HG02763 (cell line): Measurements from ENCODE around the gene GARNL3.

Source experiments
- ATAC-seq: cut with Tn5 transposase; IDR thresholded peaks from one replicate; pipeline ENCODE4 v1.9.1; 2021; ENCODE audit warnings: mild to moderate bottlenecking, moderate library complexity; ENCODE audit not compliant: unreplicated experiment

The GARNL3 gene

DNA sequence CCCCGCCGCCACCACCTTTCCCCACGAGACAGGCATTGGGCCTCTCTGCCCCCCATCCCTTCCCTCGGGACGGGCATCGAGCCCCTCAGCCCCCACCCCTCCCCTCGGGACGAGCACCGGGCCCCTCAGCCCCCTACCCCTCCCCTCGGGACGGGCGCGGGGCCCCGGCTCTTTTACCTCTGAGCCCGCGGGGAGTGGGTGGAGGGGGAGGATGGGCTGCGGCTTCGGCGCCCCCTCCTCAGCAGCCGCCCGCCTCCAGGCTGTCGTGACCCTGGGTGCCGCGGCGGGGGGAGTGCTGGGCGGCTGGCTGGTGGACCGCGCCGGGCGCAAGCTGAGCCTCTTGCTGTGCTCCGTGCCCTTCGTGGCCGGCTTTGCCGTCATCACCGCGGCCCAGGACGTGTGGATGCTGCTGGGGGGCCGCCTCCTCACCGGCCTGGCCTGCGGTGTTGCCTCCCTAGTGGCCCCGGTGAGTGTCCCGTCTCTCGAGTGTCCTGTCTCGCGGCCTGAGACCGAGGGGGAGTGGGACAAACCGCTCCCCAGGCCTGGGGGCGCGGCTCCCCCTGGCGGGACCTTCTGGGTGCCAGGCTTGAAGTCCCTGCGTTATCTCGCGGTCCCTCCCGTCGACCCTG lies 133.2 kb downstream of the GARNL3 start:
- no peak for ATAC-seq

DNA sequence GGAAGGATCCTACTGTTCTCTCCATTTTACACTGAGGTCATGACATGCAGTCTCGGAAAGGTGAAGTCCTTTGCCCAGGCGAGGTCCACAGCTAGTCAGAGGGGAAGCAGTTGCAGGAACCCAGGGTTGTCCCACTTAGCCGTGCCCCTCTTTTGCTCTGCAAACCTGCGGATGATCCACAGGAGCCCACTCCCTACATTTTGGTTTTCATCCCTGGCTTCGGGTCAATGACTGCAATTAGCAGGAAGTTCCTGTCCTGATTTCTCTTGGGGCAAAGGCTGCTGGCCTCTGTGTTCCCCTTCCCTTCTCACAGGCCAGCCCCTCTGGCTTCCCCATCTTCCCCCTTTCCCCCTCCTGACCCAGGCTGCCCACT lies 133.7 kb downstream of the GARNL3 start:
- ATAC-seq = no peak

DNA sequence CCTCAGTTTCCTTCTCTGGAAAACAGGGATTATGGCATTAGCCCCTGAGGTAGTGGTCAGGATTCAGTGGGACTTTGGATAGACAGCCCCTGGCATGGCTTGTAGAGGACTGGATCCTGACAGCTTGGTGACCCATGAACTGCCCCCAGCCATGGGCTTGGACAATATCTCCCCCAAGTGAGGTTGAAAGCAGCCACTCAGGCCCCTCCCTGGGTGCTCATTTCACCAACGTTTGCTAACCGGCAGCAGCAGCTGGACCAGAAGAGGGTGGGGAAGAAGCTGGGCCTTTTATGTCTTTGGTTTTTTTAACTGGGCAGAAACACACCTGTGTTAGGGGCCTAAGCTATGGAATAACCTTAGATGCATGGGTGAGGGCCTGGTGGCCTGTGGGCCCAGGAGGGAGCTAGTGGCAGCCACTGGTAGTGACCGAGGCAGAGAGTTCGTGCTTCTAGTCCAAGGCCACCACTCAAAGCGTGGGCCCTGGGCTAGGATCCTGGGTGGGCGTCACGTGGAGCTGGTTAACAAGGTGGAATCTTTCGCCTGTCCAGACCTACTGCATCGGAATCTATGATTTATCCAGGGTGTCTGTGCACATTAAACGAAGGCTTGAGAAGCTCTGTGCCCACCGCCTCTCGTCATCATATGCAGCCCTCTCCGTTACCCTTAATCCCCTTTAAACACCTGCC lies 134.3 kb downstream of the GARNL3 start:
- no peak for ATAC-seq

- ATAC-seq = no peak
These were observed 135.2 kb downstream of the GARNL3 start for GRCh38 chr9:127399736-127400269.

DNA sequence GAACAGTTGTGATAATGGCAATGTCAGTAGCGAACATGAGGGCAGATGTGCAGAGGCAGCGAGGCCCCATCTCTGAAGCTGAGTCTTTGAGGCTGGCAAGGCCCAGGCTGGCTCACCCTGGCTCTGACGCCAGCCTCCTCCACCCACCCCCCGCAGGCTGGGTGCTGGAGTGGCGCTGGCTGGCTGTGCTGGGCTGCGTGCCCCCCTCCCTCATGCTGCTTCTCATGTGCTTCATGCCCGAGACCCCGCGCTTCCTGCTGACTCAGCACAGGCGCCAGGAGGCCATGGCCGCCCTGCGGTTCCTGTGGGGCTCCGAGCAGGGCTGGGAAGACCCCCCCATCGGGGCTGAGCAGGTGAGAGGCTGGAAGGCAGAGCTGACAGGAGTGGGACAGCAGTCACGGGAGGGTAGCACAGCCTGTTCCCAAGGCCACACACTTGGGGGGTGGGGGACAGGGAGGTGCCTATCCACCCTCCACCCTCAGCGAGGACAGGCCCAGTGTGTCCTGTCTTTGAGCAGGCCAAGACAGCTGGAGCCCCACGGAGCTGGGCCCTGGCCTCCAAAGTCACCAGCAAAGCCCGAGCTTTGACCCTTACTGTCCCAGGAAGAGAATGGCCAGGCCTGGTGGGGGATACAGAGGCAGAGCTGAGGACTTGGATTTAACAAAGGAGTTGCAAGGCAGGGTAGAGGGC lies 138.0 kb downstream of the GARNL3 start:
- no peak for ATAC-seq

GRCh38 chr9:127403507-127404192 lies 139.1 kb downstream of the GARNL3 start:
- ATAC-seq = no peak

- ATAC-seq = no peak
These were observed 140.1 kb downstream of the GARNL3 start for GRCh38 chr9:127404631-127405030.

DNA sequence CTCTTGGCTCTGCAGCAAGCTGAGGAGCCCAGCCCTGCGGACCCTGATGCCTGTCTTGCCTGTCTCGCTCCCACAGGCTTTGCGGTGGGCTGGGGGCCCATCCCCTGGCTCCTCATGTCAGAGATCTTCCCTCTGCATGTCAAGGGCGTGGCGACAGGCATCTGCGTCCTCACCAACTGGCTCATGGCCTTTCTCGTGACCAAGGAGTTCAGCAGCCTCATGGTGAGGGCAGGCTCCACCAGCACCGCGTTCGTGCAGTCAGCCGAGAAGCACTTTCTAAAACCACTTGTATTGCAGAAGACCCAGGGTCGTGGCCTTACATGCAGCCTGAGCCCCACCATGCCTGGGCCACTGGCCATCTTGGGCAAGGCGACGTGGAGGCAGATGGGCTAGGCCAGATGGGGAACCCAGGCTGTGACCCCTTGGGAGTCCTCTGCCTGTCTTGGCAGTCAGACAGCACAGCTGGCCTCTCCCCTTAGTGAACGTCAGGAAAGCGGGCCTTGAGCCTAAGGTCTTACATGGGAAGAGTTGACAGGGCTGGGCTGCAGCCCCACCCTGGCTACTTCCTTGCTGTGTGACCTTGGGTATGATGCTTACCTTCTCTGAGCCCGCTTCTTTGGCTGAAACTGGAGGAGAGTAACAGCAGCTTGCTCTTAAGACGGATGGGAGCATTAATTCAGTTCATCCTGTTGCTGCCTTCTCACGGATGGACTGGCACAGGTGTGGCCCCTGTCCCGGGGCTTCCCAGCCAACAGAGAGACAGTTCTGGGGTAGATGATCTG lies 141.0 kb downstream of the GARNL3 start:
- no peak for ATAC-seq

- ATAC-seq = no peak
These were observed 142.4 kb downstream of the GARNL3 start for GRCh38 chr9:127406799-127407491.

GRCh38 chr9:127407492-127407843 lies 142.9 kb downstream of the GARNL3 start:
- no peak for ATAC-seq

DNA sequence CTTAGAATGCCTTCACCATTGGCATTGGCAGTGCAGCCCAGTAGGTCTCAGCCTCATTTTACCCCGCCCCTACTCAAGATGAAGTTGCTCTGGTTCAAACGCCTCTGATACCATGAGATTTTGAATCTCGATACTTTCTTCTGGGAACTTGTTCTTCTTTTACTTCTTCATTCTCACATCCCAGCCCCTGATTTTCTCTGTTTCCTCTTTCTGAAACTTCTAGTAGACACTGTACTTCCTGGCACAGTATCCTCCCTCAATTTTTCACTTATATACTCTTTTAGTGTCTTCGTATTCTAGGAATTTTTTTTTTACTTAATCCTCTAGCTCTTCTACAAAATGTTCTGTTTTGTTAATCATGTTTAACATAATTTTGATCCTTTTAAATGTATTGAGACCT lies 146.5 kb downstream of the GARNL3 start:
- no peak for ATAC-seq

- no peak for ATAC-seq
These were observed 150.6 kb downstream of the GARNL3 start for GRCh38 chr9:127415141-127415540.

DNA sequence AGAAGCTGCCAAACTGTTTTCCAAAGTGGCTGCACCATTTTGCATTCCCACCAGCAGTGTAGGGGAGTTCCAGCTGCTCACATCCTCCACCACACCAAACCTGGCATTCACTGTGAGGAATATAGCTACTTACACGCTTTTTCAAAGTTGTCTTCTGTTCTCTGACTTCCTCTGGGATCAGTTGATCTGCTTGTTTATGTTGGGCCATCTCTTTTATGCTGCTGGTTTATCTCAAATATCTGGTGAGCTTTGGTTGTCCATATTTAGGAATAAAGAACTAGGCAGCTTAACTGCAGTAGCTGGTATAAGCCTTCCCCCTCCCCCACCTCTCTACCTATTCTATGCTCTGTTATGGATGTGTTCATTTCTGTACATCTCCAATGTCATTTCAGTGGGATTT lies 151.1 kb downstream of the GARNL3 start:
- no peak for ATAC-seq

DNA sequence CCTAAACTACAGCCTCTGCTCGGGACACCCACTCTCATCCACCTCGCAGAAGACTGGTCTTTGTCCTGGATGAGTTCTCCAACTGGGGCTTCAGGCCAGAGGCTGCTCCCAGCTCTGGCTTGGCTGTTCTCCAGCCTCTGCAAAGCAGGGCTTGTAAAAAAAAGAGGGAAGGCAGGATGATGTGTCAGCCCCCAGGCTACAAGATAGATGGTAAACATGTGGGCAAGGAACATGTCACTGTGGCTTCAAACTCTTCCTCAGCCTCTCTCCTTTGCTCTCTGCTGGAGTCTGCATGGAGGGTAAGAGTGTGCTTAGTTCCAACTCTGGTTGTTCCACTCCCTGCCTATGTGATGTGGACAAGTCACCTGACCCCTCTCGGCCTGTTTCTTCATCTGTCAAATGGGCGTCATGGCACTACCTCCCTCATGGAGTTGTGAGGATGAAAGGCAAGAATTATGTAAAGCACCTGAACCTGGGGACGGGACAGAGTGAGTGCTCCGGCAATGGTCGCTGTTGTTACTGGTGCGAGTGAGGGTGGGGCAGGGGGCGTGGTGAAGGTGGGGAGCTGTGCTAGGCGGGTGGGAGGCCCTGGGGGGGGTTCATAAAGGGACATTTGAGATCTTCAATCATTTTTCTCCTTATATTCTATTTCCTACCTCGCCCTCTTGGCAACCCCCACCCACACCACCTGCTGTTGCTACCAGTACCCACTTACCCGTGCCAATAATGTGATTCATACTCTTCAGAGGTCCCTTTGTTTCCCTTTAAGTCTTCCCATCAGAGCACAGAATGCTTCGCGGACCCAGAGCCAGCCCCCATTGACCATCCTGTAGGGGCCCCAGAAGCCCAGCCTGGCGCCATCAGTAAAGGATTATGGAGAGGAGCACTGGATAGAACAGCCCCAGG lies 152.8 kb downstream of the GARNL3 start:
- no peak for ATAC-seq

GRCh38 chr9:127418037-127418471 lies 153.5 kb downstream of the GARNL3 start:
- ATAC-seq = no peak

- no peak for ATAC-seq
These were observed 154.8 kb downstream of the GARNL3 start for GRCh38 chr9:127419348-127419747.

- ATAC-seq = no peak
These were observed 156.5 kb downstream of the GARNL3 start for GRCh38 chr9:127421057-127421456.

GRCh38 chr9:127422133-127422782 lies 157.7 kb downstream of the GARNL3 start:
- no peak for ATAC-seq

DNA sequence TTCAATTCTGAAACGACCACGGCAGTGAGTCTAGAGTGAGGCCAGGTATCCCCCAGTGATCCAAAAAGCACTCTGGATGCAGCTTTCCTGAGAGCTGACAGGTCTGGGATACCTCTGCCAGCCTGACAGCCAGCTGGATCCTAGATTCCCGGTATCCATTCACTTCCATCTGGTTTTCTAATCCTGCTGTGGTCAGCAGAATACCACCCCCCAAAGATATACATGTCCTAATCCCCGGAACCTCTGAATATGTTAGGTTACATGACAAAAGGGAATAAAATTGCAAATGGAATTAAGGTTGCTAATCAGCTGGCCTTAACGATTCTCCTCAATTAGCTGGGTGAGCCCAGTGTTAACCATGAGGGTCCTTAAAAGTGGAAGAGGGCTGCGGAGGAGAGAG lies 158.2 kb downstream of the GARNL3 start:
- ATAC-seq = no peak
